Mononuclear cell (primary cell): ENCODE data around the gene GPD1L. TPM values are rescaled to one million over a fixed set of nuclear protein-coding genes. Genes with fewer than 3 reads are reported as not detected.

ENCODE experiments used
- H3K27me3 ChIP-seq: 2 replicates; pipeline ENCODE4 v1.6.0; 2011; ENCODE audit warnings: low read length, control low read depth; ENCODE audit not compliant: insufficient read depth
- H3K4me1 ChIP-seq: 2 replicates; pipeline ENCODE4 v1.5.1; 2011; ENCODE audit warnings: mild to moderate bottlenecking, low read length, control low read depth; ENCODE audit not compliant: insufficient read depth
- H3K4me3 ChIP-seq: 2 replicates; pipeline ENCODE4 v1.5.1; 2011; ENCODE audit warnings: mild to moderate bottlenecking, low read length, moderate library complexity
- H3K9me3 ChIP-seq: 2 replicates; pipeline ENCODE4 v1.5.1; 2011; ENCODE audit warnings: low read depth, mild to moderate bottlenecking, control low read depth, low read length
- total RNA-seq: library from RNA; depleted of rRNA; stranded (reverse); fragments of >200 nt; gene quantifications from one replicate; pipeline ENCODE4 v1.2.3, GENCODE V29; 2012

Gene GPD1L
- total RNA-seq, 1 donor = 16.8 TPM

DNA sequence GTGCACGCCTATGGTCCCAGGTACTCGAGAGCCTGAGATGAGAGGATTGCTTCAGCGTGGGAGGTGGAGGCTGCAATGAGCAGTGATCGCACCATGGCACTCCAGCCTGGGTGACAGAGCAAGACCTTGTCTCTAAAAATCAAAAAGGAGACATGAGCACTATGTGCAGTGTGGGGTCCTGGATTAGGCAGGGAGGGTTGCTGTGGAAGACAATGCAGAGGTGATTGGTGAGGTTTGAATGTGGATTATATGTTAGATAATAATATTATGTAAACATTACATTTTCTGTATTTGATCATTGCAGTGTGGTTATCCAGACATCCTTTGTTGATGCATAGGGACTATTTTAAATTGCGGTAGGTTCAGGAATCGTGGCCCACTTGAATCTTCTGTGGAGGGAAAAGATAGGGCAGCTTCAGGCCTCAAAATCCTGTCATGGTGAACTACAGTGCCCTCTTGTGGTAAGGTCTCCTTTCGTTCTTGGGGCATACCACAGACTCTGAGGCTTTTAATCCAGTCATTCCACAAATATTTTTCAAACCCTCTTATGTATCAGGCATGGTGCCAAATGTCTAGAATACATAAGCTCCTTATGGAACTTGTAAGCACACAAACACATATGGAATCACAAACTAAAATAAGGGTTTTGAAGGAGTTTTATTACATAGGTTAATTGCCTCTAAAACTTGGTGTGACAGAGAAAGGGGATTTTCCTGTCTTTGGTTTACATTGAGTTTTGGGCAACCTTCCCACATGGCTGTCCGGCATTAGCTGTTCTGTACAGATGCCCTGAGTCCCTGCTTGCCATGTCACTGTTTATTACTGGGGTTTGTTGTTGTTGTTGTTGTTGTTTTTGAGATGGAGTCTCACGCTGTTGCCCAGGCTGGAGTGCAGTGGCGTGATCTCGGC, 37.7 kb downstream of the GPD1L start:
- Histone ChIP-seq H3K4me1 (peaks cover 28% of the 10 kb centered on the region), H3K9me3 (no peaks in the 10 kb centered on the region), H3K27me3 (no peaks in the 10 kb centered on the region), H3K4me3 (no peak overlapping the region)

DNA sequence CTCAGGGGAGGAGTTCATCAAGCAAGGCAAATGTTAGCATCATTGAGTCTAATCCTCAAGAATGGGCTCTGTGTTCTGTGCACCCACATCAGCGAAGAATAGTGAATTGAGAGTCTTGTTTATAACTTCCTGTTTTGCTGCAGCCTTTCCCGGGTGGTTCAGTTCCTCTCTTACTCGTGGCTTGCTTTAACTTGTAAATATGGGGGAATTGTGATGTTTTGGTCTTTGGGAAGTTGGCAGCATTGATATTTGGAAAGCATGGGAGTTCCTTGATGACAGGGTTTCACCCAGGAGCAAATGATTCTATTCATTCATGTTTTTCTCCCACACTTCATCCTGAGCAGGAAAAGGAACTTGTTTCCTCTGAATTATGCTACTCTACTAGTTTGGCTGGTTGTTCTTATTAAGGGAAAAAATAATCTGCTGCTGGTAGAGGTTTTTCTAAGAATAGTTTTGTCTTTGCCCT, 40.4 kb downstream of the GPD1L start:
- Histone ChIP-seq H3K27me3 (no peaks in the 10 kb centered on the region), H3K4me1 (peaks cover 28% of the 10 kb centered on the region), H3K4me3 (no peak overlapping the region), H3K9me3 (no peaks in the 10 kb centered on the region)

DNA sequence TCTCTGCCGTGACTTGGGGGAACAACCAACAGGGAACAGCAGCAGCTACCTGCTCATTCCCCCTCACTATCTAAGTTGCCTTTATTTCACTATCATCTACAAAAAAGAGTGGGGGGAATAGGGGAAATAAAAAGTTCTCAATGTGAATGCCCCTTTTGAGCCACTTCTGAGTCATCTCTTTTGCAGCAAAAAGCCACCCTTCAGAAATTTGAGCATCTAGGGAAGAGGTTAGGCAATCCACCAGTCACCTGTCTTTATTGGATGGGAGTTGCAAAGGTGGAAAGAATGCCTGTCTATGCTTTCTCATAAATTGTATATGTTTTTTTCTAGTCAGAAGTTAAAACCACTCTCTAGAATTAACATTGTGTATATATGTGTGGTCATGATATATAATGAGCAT, 41.1 kb downstream of the GPD1L start:
- Histone ChIP-seq H3K4me1 (peaks cover 28% of the 10 kb centered on the region), H3K27me3 (no peaks in the 10 kb centered on the region), H3K4me3 (no peak overlapping the region), H3K9me3 (no peaks in the 10 kb centered on the region)

DNA sequence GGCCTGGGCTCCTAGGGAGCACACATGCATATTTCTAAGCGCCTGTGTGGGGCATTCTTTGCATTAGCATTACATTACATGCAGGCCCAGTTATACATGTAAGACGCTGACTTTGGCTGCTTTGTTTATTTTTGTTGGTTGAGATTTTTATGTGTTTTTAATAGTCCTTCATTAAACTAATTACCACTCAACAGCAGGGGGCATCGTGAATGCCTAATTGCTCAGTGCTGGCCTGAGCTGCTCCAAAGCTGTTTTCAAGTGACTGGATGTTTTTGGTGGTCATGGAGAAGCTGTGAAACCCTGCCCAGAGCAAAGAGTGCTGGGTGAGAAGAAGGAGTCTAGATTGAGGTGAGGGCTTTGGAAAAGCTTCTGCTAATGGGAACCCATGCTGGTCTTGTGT, 41.5 kb downstream of the GPD1L start:
- Histone ChIP-seq H3K27me3 (no peaks in the 10 kb centered on the region), H3K4me3 (no peak overlapping the region), H3K9me3 (no peaks in the 10 kb centered on the region), H3K4me1 (peaks cover 28% of the 10 kb centered on the region)

DNA sequence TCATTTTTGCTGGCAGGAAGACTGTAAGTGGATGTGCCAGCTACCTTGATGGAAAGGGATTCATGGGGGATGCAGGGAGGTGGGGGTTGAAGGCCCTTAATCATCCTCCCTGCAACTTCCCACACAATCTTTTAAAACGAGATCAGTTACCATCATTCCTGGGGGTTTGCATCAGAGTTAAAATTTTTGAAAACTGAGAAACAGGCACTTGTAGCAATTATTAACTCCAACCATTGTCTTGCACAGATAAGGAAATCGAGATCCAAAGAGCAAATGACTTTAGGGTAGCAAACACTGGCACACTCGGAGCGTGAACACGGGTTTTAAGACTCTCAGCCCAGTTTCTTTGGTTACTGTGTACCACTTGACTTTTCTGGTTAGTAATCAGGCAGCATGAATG, 41.9 kb downstream of the GPD1L start:
- Histone ChIP-seq H3K27me3 (no peaks in the 10 kb centered on the region), H3K4me1 (peaks cover 28% of the 10 kb centered on the region), H3K9me3 (no peaks in the 10 kb centered on the region), H3K4me3 (no peak overlapping the region)

DNA sequence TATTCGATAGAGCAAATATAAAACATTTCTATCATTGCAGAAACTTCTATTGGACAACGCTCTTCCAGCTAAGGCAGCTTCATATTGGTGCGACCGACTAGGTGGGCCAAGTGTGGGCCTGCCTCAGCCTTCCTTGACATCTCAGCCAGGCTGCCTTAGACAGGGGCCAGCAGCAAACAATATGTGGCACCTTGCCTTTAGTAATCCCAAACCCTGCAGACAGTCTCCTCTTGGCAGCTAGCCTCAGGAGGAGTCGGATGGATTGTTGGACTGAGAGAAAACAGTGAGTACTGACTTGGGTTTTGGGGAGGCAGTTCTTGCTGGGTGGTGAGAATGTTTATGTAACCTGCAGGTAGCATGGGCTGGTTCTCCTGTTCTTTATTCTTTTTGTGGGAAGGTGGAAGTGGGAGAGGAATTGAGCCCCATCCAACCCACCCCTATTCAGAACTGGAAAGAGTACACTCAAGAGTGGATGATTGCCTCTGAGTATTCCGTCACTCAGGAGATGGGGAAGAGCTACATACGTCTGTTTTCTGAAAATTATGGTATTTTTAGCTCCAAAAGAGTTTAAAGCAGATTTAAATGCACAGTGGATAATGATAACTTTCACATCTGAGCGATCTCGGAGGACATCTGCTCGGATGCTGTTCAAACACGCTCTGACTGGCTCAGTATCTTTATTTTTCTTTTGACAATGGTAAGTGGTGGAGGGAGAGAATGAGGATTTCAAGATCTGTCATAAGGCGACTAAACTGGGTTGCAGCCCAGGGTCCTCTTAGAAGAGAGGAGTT, 47.2 kb downstream of the GPD1L start:
- Histone ChIP-seq H3K4me3 (no peak overlapping the region), H3K27me3 (no peaks in the 10 kb centered on the region), H3K4me1 (no peaks in the 10 kb centered on the region), H3K9me3 (no peaks in the 10 kb centered on the region)

DNA sequence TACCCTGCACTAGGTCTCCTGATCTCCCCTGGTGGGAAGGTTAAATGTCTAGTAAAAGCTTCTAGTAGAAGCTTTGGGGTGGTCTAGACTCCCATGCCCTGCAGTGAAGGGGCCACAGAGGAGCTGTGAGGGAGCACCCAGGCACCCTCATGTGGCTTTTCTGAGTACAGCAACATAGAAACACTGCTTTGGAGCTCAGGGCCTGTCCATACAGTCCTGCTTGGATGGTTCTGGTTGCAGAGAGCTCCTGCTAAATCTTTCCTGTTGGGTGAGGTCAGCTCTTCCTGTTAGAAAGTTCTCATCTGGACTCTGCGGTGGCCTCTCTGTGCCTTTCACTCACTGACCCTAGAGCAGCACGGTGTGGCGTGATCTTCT, 47.8 kb downstream of the GPD1L start:
- Histone ChIP-seq H3K4me1 (no peaks in the 10 kb centered on the region), H3K4me3 (no peak overlapping the region), H3K27me3 (no peaks in the 10 kb centered on the region), H3K9me3 (no peaks in the 10 kb centered on the region)

DNA sequence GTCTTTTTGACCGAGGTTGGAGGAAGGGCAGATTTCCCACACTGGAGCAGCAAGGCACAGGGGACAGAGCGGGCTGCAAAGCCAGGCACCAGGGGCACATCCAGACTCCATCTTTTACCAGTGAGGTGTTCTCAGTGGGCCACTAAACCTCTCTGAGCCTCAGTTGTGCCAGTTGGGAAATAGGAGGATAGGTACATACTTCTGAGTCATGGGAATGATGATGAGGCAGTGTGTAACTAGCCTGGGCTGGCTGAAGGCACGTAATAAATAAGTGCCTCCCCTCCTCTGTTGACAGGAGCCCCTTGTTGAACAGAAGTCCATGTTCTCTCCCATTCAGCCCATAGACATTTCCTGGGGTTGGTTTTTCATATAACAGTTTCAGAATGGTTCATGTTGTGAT, 48.7 kb downstream of the GPD1L start:
- no peak overlapping the region for H3K4me3 ChIP-seq

DNA sequence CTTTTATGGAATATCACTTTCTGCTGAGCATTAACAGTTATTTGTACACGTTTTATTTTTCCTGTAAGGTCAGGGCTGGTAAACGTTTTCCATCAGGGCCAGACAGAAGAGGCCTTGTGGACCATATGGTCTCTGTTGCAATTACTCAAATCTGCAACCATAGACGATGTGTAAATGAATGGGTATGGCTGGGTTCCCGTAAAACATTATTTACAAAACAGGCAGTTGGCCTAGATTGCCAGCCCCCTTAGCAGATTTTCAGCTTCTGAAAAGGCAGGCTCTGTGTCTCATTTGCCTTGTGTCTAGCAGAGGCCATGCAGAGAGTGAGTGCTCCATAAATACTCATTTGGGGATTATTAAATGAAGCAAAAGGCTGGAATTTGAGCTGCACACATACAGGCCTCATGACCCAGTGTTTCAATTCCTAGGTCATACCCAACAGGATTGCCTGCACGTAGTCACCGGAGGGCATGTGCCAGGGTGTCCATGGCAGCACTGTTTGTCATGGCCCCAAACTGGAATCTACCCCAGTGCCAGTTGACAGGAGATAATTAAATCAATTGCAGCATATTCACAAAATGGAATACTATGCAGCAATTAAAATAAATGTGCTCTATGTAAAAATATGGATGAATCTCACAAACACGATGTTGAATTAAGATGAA, 51.3 kb downstream of the GPD1L start:
- Histone ChIP-seq H3K4me3 (no peak overlapping the region), H3K4me1 (no peaks in the 10 kb centered on the region), H3K27me3 (no peaks in the 10 kb centered on the region), H3K9me3 (no peaks in the 10 kb centered on the region)

More for the DNA sequence above, 48.7 kb downstream of the GPD1L start:
- Histone ChIP-seq H3K4me1 (no peaks in the 10 kb centered on the region), H3K27me3 (no peaks in the 10 kb centered on the region), H3K9me3 (no peaks in the 10 kb centered on the region)

DNA sequence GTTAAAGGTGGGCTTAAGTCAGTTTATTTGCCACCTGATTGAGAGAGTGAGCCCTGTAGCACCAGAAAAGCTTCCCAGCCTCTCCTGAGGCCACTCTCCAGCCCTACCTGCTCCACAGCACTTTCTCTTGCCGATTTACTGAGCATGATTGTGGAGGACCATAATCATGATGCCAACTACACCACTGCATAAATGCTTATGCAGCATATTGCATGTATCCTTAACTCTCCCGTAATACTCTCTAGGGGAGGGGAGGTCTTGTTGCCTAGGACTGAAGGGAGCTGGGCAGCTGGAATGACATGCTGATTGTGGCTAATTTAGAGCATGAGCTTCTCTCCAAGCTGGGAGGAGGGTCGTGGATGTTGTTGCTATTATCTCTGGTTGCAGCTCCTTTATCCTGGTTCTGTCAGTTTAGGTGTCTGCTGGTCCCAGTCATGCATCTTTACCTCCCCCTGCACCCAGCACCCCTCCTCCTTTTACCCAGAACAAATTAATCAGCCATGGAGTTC, 54.3 kb downstream of the GPD1L start:
- Histone ChIP-seq H3K27me3 (no peaks in the 10 kb centered on the region), H3K4me3 (no peak overlapping the region), H3K4me1 (no peaks in the 10 kb centered on the region), H3K9me3 (no peaks in the 10 kb centered on the region)

DNA sequence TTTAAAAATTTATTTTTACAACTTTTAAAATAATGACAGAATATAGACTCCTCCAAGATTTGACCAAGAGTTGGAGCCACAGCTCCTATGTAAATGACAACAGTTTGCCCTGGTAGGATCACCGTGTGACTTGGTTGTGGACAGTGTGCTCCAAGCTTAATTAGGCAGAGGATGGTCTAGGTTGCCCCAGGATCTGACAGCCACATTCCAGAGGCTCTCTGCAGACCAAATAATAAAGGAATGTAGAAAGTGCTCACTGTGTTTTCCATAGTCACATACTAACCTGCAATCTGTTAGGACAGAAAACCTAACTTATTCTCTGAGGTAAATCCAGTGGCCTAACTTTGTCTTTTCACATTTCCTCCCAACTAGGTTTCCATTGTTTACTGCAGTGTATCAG, 59.0 kb downstream of the GPD1L start:
- Histone ChIP-seq H3K4me1 (no peaks in the 10 kb centered on the region), H3K27me3 (no peaks in the 10 kb centered on the region), H3K4me3 (no peak overlapping the region), H3K9me3 (no peaks in the 10 kb centered on the region)

DNA sequence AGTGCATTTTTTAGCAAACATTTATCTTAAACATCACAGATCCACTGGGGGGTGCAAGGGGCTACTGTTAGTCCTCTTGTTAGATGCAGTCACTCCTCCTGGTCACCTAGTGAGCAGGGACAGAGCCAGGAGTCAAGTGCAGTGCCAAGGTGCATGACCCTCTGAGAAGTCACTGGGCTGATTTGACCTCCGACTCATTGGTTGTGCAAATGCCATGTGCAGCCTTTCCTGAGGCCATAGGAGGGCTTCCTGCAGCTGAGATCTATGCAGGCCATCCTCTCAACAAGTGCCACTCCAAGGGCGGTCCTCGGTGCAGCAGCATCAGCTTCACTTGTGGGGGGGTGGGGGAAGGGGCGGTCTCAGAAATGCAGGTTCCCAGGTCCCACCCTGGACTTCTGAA, 60.2 kb downstream of the GPD1L start:
- no peak overlapping the region for H3K4me3 ChIP-seq
- H3K9me3 ChIP-seq = no peaks in the 10 kb centered on the region
- no peaks in the 10 kb centered on the region for H3K4me1 ChIP-seq
- H3K27me3 ChIP-seq = no peaks in the 10 kb centered on the region

DNA sequence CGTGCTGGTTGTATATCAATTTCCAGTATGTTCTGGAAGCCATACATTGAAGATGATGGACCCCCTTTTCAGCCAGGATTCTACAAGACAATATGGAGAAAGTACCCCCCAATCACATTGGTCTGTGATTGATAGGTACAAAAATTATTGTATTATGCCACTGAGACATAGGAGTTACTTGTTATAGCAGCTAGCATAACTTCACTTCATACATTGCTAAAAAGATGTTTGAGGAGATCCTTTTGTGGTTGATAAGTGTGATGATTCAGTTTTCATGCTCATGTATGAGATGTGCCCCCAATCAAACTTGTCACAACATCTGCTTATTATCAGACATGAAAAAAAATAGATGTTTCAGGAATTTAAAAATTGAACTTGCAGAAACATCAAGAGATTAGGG, 66.0 kb downstream of the GPD1L start:
- Histone ChIP-seq H3K4me1 (no peaks in the 10 kb centered on the region), H3K9me3 (no peaks in the 10 kb centered on the region), H3K4me3 (no peak overlapping the region), H3K27me3 (no peaks in the 10 kb centered on the region)

DNA sequence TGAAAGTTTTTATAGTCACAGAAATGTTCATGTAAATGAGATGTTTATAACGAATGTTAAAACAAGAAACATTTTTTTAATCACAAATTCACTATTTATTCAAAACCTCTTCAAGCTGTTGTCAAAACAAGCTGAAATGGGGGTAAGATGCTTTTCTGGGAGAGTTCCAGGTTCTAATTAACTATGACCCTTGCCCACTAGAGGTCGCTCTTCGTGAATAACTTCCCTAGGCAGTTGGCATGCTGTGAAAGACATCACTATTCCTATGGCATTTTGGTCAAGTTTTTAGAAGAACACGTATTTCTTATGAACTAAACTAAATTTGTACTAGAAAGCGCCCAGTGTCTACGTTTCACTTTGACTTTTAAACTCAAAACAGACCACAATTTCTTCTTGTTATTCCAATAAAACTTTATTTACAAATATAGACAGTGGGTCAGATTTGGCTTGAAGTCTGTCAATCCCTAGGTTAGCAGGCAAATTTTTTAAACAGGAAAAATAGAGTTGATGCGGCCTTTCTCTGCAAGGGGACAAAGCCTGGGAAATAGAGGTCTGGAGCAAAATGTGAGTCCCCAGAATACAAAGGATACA, 69.3 kb downstream of the GPD1L start:
- Histone ChIP-seq H3K4me1 (no peaks in the 10 kb centered on the region), H3K4me3 (no peak overlapping the region), H3K9me3 (no peaks in the 10 kb centered on the region), H3K27me3 (no peaks in the 10 kb centered on the region)
